ENCODE data around the gene RASGRF2. TPM values are rescaled to one million over a fixed set of nuclear protein-coding genes. Genes with fewer than 3 reads are reported as not detected.

The RASGRF2 gene
- total RNA-seq, 1 experiment from 2014 or later: not detected

- no peak for DNase-seq (ENCODE audit: low read depth, low spot score)
- in situ Hi-C loops (cut with HindIII; ENCODE audit: low pct_unique_long_range_greater_than_20kb, low sequenced_read_pairs): no loop called here
Measured at GRCh38 chr5:80937584-80938356, 22.4 kb upstream of the RASGRF2 start.

GRCh38 chr5:80941496-80941895, 18.7 kb upstream of the RASGRF2 start:
- in situ Hi-C loops (cut with HindIII; ENCODE audit: low pct_unique_long_range_greater_than_20kb, low sequenced_read_pairs): no loop called here
- no peak for DNase-seq (ENCODE audit: low read depth, low spot score)

DNA sequence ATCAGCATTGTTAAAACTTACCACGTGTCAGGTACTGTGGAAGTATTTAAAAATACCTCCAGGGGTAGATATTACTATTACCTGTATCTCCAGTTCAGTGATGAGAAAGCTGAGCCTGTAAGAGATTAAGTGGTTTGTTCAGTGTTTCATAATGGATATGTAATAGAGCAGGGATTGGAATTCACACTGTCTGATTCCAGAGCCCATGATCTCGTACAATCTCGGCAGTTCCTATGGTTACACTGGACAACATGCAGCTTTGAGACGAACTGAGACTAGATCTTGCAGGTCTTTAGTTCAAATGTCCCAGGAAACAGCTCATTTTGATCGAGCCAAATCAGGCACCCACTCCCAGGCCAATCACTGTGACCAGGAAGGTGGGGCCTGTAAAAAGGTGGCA, 8.8 kb upstream of the RASGRF2 start:
- in situ Hi-C loops (cut with HindIII; ENCODE audit: low pct_unique_long_range_greater_than_20kb, low sequenced_read_pairs): no loop called here
- DNase-seq (ENCODE audit: low read depth, low spot score): no peak

DNA sequence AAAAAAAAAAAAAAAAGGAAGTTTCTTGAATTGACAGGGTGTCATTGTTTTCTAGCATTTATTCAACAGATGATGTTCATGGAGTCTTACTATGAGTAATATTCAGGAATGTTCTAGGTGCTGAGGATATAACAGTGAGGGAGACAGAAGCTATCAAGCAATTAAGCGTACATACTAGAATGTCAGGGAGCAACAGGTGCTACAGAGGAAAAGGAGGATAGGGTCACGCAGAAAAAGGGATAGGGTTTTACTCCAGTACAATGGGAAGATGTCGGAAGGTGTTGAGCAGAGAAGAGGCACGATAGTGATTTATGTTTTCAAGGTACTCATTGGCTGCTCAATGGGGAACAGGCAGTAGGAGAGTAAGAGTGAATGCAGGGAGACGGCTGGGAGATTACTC, 6.6 kb upstream of the RASGRF2 start:
- no peak for DNase-seq (ENCODE audit: low read depth, low spot score)
- in situ Hi-C loops (cut with HindIII; ENCODE audit: low pct_unique_long_range_greater_than_20kb, low sequenced_read_pairs): no loop called here

- no peak for DNase-seq (ENCODE audit: low read depth, low spot score)
- in situ Hi-C loops (cut with HindIII; ENCODE audit: low pct_unique_long_range_greater_than_20kb, low sequenced_read_pairs): no loop called here
Measured at GRCh38 chr5:80955082-80955590, 5.0 kb upstream of the RASGRF2 start.

- in situ Hi-C loops (cut with HindIII; ENCODE audit: low pct_unique_long_range_greater_than_20kb, low sequenced_read_pairs): no loop called here
Measured at GRCh38 chr5:80956272-80956671, 3.9 kb upstream of the RASGRF2 start.

DNA sequence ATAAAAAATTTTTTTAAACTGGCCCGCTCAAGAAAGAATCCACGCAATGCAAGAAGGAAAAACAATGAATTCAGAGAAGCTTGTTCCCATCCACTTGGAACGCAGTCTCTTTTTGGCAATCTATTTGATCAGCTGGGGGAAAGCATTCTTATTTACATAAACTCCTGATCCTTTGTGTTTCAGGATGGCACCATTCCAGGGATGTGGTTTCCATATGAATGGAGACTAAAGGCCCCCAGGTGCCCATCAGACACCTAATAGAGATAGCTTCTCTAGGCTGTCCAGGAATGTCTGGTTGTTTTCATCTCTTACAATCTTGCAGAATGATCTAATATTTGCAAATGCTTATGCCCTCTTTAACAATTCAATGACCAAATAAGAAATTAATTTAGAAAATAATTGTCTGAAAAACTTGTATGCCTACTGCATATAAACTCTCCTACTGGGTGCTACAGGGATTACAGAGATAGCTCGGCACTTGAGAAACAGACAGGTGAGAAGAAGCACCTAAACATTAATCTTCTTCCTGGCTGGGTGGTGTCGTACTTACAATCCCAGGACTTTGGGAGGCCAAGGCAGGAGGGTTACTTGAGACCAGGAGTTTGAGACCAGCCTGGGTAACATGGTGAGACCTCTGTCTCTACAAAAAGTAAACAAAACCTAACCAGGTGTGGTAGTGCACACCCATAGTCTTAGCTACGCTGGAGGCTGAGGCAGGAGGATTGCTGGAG, 3.0 kb upstream of the RASGRF2 start:
- DNase-seq (ENCODE audit: low read depth, low spot score): no peak
- in situ Hi-C loops (cut with HindIII; ENCODE audit: low pct_unique_long_range_greater_than_20kb, low sequenced_read_pairs): no loop called here

More at GRCh38 chr5:80956272-80956671, 3.9 kb upstream of the RASGRF2 start:
- no peak for DNase-seq (ENCODE audit: low read depth, low spot score)

- in situ Hi-C loops (cut with HindIII; ENCODE audit: low pct_unique_long_range_greater_than_20kb, low sequenced_read_pairs): no loop called here
- DNase-seq (ENCODE audit: low read depth, low spot score): no peak
Measured at GRCh38 chr5:80958616-80959015, 1.5 kb upstream of the RASGRF2 start.

DNA sequence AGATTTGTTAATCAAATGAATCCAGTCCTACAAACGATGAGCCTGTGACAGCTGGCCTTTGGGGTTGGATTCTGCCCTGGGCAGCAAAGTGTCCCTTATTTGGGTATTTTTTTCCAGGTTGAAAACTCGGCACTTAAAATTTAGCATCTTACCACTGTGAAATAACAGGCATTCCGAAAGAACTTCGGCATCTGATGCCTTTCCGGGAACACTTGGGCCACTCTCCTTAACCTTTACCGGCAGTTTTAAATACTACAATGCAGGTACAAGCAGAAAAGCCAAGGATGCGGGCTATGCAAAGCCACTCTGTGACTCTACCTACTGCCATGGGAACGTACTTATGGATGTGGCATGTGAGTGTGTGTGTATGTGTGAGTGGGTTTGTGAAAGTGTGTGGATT, 1.0 kb upstream of the RASGRF2 start:
- in situ Hi-C loops (cut with HindIII; ENCODE audit: low pct_unique_long_range_greater_than_20kb, low sequenced_read_pairs): no loop called here

DNA sequence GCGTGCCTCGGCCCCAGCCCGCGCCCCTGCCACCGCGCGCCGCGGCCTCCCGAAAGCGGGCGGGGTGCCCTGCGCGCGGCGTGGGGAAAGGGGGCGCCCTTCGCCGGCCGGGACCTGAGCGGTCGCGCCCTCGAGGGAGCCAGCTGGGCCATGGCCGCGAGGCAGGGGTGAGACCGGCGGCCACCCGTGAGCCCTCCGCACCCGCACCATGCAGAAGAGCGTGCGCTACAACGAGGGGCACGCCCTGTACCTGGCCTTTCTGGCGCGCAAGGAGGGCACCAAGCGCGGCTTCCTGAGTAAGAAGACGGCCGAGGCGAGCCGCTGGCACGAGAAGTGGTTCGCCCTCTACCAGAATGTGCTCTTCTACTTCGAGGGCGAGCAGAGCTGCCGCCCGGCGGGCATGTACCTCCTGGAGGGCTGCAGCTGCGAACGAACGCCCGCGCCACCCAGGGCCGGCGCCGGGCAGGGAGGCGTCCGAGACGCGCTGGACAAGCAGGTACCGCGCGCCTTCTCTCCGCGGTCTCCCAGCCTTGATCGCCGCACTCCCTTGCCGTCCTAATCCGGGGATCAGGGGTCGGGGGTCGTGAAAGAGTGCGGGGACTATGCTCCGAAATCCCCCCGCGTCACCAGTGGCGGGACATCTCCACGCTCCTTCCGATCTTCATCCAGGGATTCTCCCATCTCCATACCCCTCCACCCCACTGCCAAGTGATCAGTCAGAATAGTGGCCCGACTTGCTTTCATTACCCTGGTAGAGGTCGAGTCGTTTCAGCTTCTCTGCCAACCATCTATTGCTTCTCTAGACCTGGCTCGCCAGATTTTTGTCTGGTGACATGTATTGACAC, 590 bp downstream of the RASGRF2 start:
- DNase-seq (ENCODE audit: low read depth, low spot score): no peak
- in situ Hi-C loops (cut with HindIII; ENCODE audit: low pct_unique_long_range_greater_than_20kb, low sequenced_read_pairs): no loop called here

More for the DNA sequence above, 1.0 kb upstream of the RASGRF2 start:
- DNase-seq (ENCODE audit: low read depth, low spot score): no peak

- in situ Hi-C loops (cut with HindIII; ENCODE audit: low pct_unique_long_range_greater_than_20kb, low sequenced_read_pairs): no loop called here
- no peak for DNase-seq (ENCODE audit: low read depth, low spot score)
Measured at GRCh38 chr5:80961376-80962281, 1.5 kb downstream of the RASGRF2 start.

DNA sequence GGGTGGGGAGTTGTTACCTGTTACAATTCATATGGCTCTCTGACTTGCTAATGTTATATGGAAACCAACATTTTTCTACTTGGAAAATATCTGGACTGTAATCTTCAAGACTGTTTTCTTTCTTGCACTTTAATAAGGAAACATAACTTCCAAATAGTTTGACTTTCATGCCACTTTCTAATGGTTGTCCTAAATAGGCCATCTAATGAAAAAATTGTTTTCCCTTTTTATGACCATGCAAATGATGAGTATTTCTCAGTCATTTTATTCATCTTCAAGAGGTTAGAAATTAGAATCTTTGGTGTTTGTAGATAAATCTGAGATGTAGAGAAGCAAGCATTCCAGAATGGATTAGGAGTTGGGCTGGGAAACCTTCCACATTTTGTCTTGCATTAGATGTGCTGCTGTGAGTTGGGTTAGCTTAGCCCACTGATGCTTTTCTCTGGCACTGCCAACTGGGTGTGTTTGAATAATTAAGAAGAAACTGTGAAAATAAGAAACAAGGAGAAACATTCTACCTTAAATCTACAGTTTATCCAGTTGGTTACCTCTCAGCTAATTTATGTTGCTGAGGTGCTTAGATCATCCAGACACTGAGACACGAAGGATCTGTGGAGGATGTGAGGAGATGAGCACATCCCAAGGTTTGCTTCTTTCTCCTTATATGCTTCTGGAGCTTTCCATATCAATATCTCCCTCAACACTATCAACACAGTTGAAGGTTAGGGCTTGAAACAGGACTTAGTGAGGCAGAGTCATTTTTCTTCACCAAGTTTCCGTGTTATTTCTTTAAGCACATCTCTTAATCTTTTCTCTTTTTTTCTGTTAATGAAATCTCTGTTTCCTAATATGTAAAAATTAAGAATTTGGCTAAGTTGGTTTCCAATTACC, 2.7 kb downstream of the RASGRF2 start:
- DNase-seq (ENCODE audit: low read depth, low spot score): no peak
- in situ Hi-C loops (cut with HindIII; ENCODE audit: low pct_unique_long_range_greater_than_20kb, low sequenced_read_pairs): no loop called here

DNA sequence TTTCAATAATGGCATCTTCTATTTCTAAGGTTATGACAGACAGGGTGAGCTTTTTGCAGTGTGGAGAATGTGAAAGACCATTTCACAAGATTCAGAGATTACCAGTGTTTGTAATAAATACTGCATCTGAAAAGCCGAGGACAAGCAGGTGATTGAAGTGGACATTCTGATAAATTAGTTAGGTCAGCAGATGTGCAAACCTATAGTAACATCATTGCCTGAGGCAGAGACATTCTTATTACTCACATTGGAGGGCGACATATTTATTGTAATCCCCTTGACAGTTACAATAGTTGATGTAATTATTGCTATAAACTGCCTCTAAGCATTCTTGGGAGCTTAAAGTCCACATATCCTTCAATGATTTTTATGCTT, 3.3 kb downstream of the RASGRF2 start:
- DNase-seq (ENCODE audit: low read depth, low spot score): no peak
- in situ Hi-C loops (cut with HindIII; ENCODE audit: low pct_unique_long_range_greater_than_20kb, low sequenced_read_pairs): no loop called here

DNA sequence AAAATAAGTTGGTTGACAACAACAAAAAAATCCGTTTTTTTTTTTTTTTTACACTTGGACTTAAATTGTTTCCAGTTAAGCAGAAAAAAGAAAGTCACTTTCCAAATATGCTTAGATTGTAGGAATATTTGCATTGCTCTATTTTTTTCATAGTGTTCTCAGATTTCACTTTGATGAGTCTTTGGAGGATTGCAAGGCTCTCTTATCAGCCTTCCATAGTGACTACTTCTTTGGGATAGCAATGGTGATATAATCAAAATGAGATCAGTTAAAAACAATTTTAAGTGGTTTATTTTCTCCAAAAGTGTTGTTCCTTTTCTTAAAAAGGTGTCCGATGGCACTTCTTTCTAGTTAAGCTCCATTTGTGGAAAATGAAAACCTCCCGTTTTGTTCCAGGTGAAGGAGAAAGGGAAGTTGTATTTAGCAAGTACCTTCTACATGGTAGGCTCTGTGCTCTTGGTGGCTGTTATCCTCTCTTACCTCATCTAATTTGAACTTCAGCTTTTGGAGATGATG, 3.9 kb downstream of the RASGRF2 start:
- DNase-seq (ENCODE audit: low read depth, low spot score): no peak
- in situ Hi-C loops (cut with HindIII; ENCODE audit: low pct_unique_long_range_greater_than_20kb, low sequenced_read_pairs): no loop called here

- in situ Hi-C loops (cut with HindIII; ENCODE audit: low pct_unique_long_range_greater_than_20kb, low sequenced_read_pairs): no loop called here
- DNase-seq (ENCODE audit: low read depth, low spot score): no peak
Measured at GRCh38 chr5:80964491-80964890, 4.3 kb downstream of the RASGRF2 start.

DNA sequence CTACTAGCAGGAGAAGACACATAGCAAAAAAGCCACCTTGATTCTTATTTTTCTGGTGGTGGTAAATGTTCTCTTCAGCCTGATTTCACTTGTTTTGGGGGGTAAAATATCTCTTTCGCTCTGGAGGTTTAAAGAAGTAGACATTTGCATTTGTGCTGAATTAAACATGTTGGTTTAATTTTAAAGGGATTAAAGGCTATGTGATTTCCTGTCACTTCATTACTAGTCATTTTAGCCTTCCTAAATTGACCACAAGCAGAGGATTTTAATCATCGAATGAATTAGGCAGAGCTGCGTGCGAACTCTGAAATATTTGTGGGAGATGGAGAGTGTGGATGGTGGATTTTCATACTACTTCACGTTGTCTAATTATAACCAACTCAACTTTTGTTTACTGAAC, 4.8 kb downstream of the RASGRF2 start:
- DNase-seq (ENCODE audit: low read depth, low spot score): no peak
- in situ Hi-C loops (cut with HindIII; ENCODE audit: low pct_unique_long_range_greater_than_20kb, low sequenced_read_pairs): no loop called here

Data from SK-MEL-5 (cell line).